Astrocyte (in vitro differentiated cells and primary cell): ENCODE measurements around the gene ADCY1.

Experiments used
- EZH2 ChIP-seq: IDR thresholded peaks from 2 replicates; pipeline ENCODE4 v1.6.1; 2012; ENCODE audit warnings: mild to moderate bottlenecking, low read length, inconsistent platforms; ENCODE audit not compliant: insufficient read depth
- TF ChIP-seq, protein P1 (sequence below): IDR thresholded peaks from 2 replicates; pipeline ENCODE4 v1.5.1; 2011; ENCODE audit warnings: low read depth, mild to moderate bottlenecking, inconsistent platforms, low read length, moderate library complexity; ENCODE audit not compliant: insufficient read depth

DNA sequence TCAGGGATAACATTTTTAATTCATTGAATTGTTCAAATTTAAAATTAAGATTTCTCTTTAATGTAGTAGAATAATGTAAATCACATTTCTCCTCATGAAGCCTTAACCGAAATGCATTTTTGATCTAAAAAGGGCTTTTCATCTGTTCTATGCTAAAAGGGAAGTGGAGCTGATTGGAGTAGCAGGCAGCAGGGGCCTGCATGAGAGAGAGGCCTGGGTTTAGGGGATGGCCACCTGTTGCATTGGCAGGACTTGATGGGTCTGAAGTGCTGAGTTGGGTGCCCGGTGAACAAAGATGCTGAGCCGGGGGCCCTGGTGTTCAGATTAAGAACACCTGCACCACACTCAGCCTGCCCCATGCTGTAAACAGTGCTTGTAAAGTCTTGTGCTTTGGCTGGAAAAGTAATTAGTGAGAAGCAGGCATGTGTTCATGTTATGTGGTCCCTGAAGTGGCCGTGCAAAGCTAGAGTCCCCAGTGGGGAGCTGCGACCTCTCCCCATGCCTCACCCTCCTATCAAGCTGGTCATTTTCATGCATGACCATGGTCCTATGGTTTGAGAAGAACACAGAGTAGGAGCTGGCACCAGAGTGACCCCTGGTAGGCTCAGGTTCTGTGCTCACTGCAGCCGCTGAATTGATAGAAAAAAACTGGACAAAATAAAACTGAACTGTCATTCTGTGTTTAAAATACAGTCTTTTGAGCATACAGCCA is 124.3 kb downstream of the ADCY1 start:
- TF ChIP-seq EZH2 = no peak
- TF ChIP-seq, protein P1, sequence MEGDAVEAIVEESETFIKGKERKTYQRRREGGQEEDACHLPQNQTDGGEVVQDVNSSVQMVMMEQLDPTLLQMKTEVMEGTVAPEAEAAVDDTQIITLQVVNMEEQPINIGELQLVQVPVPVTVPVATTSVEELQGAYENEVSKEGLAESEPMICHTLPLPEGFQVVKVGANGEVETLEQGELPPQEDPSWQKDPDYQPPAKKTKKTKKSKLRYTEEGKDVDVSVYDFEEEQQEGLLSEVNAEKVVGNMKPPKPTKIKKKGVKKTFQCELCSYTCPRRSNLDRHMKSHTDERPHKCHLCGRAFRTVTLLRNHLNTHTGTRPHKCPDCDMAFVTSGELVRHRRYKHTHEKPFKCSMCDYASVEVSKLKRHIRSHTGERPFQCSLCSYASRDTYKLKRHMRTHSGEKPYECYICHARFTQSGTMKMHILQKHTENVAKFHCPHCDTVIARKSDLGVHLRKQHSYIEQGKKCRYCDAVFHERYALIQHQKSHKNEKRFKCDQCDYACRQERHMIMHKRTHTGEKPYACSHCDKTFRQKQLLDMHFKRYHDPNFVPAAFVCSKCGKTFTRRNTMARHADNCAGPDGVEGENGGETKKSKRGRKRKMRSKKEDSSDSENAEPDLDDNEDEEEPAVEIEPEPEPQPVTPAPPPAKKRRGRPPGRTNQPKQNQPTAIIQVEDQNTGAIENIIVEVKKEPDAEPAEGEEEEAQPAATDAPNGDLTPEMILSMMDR = no peak
